Measurements from ENCODE around the gene SCGB3A1. TPM values are rescaled to one million over a fixed set of nuclear protein-coding genes. Genes with fewer than 3 reads are reported as not detected.

The SCGB3A1 gene
- total and polyA plus RNA-seq, 2 of the 4 experiments (the other 2 are of a cell fraction): not detected

GRCh38 chr5:180557217-180557809 is 34.0 kb downstream of the SCGB3A1 start:
- H3K14ac ChIP-seq (replicated peaks; ENCODE audit: low read depth, low read length): no peak overlapping the region
- CTCF ChIA-PET: interaction anchor here (0.6 kb wide), 1 partner anchor 83 kb away, joined by 3 read pairs; no protein-coding TSS in a partner anchor
- H3K9ac ChIP-seq (ENCODE audit: low read depth, low read length): no peak overlapping the region
- H3K36me3 ChIP-seq (ENCODE audit: control insufficient read depth, insufficient read depth, low read length): peaks cover 4% of the 10 kb centered on the region
- no CpG with 5 or more reads among the region's 2 CpGs for WGBS, 2 experiments (ENCODE audit: extremely low coverage in 2 of 2, insufficient read length in 1 of 2)
- no peaks in the 10 kb centered on the region for H3K27me3 ChIP-seq (ENCODE audit: control insufficient read depth, insufficient read depth, low read length)
- BruUV-seq (replicated peaks): no TSS peak
- in situ Hi-C loops (cut with MboI; ENCODE audit: low sequenced_read_pairs) (no loop called here), dilution Hi-C loops (cut with HindIII; ENCODE audit: low sequenced_read_pairs, unreplicated experiment) (no loop called here), intact Hi-C loops (cut with micrococcal nuclease) (loop anchor here (2.0 kb wide), 1 partner anchor 63 kb away; the partner anchor contains the start of gene CNOT6)
- no peak overlapping the region for H4K5ac ChIP-seq (ENCODE audit: low read depth, low read length)
- no peak overlapping the region for H2AK5ac ChIP-seq (ENCODE audit: low read depth, low read length)
- no peak overlapping the region for H4K8ac ChIP-seq (ENCODE audit: low read depth in 2 of 2, low read length in 2 of 2)
- H3K79me1 ChIP-seq (ENCODE audit: low read depth in 1 of 2, low read length in 2 of 2): peaks cover 28 to 39% of the 10 kb centered on the region in 2 experiments
- H3K4ac ChIP-seq (ENCODE audit: low read depth, low read length): no peak overlapping the region
- H2AK9ac ChIP-seq (replicated peaks; ENCODE audit: low read depth, low read length, poor library complexity): no peak overlapping the region
- H3K4me3 ChIP-seq (ENCODE audit: insufficient read depth, low read depth, low read length): no peak overlapping the region
- 0 out of 2 replicates have a peak, but pooled peaks have one; percentile 16 for ATAC-seq (ENCODE audit: low read depth)
- H2BK20ac ChIP-seq (ENCODE audit: low read depth, low read length): no peak overlapping the region
- peak overlapping the region; percentile 29; the same call in 1 of the 2 replicates for H3K27ac ChIP-seq (ENCODE audit: insufficient read depth, low read length)
- no peak overlapping the region for H2AFZ ChIP-seq (replicated peaks; ENCODE audit: low read length, poor library complexity)
- H3K23ac ChIP-seq (ENCODE audit: low read depth, low read length): no peak overlapping the region
- no peak overlapping the region for H4K91ac ChIP-seq (ENCODE audit: insufficient read depth, low read depth, low read length)
- H3K18ac ChIP-seq (ENCODE audit: low read depth, low read length): no peak overlapping the region
- peaks cover 6% of the 10 kb centered on the region; the same call in 1 of the 2 replicates for H3K9me1 ChIP-seq (ENCODE audit: insufficient read depth, low read length)
- H2BK5ac ChIP-seq (ENCODE audit: low read depth, low read length, poor library complexity, severe bottlenecking): peak overlapping the region; percentile 40
- no peaks in the 10 kb centered on the region for H3K9me3 ChIP-seq (ENCODE audit: control insufficient read depth, insufficient read depth, low read length)
- POLR2A ChIA-PET (ENCODE audit: unreplicated experiment): interaction anchor here (0.5 kb wide), 1 partner anchor 1531 kb away, joined by 6 read pairs; no protein-coding TSS in a partner anchor
- peak; percentile 49 for DNase-seq
- H2BK120ac ChIP-seq (ENCODE audit: low read depth, low read length): no peak overlapping the region
- H2BK15ac ChIP-seq (ENCODE audit: low read depth, low read length): peak overlapping the region; percentile 58; the same call in 1 of the 3 replicates
- no peak overlapping the region for H3K4me2 ChIP-seq (ENCODE audit: low read depth, low read length)
- TF ChIP-seq RCOR1 (IDR thresholded peaks at IDR 0.05; ENCODE audit: insufficient replicate concordance, low read length) (no peak), MAFK (IDR thresholded peaks at IDR 0.05; ENCODE audit: low read depth, low read length) (no peak), RAD21 (IDR thresholded peaks at IDR 0.05; ENCODE audit: low read length) (no peak), RFX5 (IDR thresholded peaks at IDR 0.05; ENCODE audit: low read depth, low read length) (no peak), POLR2A (IDR thresholded peaks at IDR 0.05; ENCODE audit: low read depth, low read length) (no peak), MXI1 (IDR thresholded peaks at IDR 0.05; ENCODE audit: borderline replicate concordance, low read depth, low read length) (no peak), FOS (IDR thresholded peaks at IDR 0.05; ENCODE audit: low read depth, low read length) (no peak), CEBPB (IDR thresholded peaks at IDR 0.05; ENCODE audit: low read depth, low read length) (no peak), SMC3 (IDR thresholded peaks at IDR 0.05; ENCODE audit: low read depth, low read length) (no peak), NFE2L2 (IDR thresholded peaks at IDR 0.05; ENCODE audit: low read depth, low read length) (no peak), BHLHE40 (IDR thresholded peaks at IDR 0.05; ENCODE audit: low read depth, low read length) (no peak), USF2 (IDR thresholded peaks at IDR 0.05; ENCODE audit: low read depth, low read length) (no peak), CTCF (conservative IDR thresholded peaks at IDR 0.05; ENCODE audit: low read depth, low read length) (no peak)
- H3K56ac ChIP-seq (ENCODE audit: extremely low read depth, insufficient read depth, low read length): no peak overlapping the region
- H3K4me1 ChIP-seq (ENCODE audit: control insufficient read depth, insufficient read depth, low read length): peaks cover 19% of the 10 kb centered on the region
- peaks cover 26% of the 10 kb centered on the region; the same call in 1 of the 2 replicates for H4K20me1 ChIP-seq (ENCODE audit: insufficient read depth, low read length)
